Hindlimb muscle (tissue), 1 donor: ENCODE results near the gene PMS1. TPM values are rescaled to one million over a fixed set of nuclear protein-coding genes. Genes with fewer than 3 reads are reported as not detected.
"Not testable (repeated sequence)": the region's sequence is repeated elsewhere in the genome, so short reads cannot be mapped to it uniquely, and the experiment has no call there.

ENCODE experiments used
- DNase-seq: peaks from one replicate; pipeline ENCODE4 v3.0.0-alpha.2; 2013
- polyA plus RNA-seq: library from polyadenylated mRNA; unstranded; fragments of 120-200 nt; gene quantifications from one replicate; pipeline ENCODE4 v1.2.1, GENCODE V29; 2013; ENCODE audit not compliant: insufficient read length

Gene PMS1
- 24.4 TPM for polyA plus RNA-seq

DNA sequence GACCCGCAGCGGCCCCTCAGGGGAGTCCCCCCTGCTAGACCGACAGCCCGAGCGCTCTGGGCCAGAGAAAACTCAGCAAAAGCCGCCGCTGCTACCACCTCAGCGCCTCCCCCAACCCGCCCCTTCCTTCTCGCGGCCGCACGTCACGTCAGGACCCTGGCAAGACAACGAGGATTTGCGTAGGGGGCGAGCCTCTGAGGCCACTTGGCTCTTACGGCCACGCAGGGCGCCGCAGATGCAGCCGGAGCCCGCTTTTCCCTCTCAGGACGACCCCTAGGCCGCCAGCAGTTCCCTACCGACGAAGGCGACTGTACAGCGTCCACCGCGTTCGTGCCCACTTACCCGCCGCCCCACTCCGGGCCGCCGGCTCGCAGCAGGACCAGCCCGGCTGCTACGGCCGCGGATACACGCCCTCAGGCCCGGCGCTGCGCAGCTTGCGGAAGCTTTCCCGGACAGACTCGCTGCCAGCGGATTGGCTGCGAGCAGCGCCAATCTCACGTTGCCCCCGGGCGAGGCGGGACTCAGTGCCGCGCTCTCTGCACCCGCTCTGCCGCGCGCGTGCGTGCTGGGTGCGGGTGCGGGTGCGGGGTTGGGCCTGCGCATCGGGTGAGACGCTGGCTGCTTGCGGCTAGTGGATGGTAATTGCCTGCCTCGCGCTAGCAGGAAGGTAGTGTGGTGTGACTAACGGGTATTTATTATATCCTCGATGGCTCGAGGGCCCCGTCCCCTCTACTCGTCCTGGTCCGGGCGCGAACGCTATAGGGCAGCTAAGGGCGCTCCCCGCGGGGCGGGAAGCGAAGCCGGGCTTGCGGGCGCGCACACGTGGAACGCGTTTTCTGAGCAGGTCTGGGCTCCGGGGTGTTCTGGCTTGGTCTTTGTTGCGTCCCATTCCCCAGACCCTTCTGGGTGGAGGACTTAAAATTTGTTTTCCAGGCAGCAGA, at the start of gene PMS1, which contains the start of gene ORMDL1:
Gene PMS1 (plus strand): TSS at position 524 of the 941 bp plus-strand sequence. CDS start 7,360 bp downstream, outside the sequence.
Gene ORMDL1 (minus strand): TSS at position 413 of the 941 bp plus-strand sequence. CDS start 1,744 bp downstream, outside the sequence.
- DNase-seq = peak; percentile 97

DNA sequence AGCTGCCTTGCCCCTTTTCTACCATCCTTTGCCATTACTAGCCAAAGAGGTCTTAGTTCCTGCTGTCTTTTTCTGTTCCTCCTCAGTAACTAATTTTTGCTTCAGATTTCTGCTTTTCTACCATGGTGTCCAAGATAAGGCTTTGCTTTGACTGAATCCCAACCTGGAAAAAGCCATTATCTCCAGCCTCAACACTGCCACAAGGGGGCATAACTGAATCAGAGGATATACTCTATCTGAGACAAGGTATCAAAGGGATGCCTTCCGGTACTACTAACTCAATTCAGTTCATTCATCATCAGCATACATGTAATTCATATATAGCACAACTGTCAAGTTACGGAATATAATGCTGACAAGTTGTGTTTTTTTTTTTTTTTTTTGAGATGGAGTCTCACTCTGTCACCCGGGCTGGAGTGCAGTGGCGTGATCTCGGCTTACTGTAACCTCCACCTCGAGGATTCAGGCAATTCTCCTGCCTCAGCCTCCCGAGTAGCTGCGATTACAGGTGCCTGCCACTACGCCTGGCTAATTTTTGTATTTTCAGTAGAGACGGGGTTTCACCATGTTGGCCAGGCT, 33.1 kb upstream of the PMS1 start:
- DNase-seq = no peak

DNA sequence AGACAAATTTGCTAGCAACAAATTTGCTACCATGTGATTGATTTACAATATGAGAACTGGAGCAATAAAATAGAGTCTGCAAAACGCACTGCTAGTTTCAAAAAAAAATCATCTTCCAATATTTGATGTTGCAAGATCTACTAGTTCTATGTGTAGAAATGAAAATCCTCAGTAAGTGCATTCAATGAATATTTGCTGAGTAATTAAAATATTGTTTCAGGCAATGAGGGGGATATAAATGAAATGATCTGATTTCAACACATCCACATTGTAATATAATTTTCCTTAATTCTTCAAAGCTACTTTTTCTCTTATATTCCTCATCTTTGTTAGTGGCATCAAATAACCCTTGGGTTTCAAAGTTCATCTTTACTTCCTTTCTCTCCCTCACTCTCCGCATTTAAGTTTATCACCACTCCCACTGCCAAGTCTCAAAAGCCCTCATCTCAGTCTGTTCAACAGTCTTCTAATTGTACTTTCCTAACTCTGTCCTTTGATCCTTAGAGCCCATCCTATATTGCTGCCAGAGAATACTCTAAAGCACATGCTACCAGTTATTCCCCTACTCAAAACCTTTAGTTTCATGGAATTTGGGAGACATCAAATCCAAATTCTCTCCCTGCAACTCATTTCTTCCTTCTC, 27.8 kb upstream of the PMS1 start:
- no peak for DNase-seq

DNA sequence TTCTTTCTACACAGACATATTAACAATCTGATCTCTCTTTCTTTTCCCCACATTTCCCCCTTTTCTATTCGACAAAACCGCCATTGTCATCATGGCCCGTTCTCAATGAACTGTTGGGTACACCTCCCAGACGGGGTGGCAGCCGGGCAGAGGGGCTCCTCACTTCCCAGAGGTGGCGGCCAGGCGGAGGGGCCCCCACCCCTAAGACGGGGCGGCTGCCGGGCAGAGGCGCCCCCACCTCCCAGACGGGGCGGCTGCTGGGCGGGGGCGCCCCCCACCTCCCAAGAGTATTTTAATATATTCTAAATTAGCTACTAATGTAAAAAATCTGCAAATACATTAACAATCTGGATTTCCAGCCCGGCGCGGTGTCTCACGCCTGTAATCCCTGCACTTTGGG, 24.1 kb upstream of the PMS1 start:
- not testable (repeated sequence) for DNase-seq

DNA sequence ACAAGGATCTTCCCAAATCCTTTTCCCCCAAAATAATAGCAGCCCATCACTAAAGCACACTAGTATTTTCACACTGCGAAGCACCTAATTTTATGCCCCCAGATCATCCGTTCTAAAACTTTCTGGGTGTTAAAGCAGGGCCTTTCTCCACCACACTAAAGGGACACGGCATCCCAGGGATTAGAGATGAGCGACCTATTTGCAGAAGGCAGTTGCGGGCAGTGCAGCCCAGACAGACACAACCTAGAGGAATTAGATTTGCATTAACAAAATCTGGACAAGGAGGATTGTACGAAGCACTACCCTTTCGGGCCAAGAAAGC, 22.1 kb upstream of the PMS1 start:
- no peak for DNase-seq

DNA sequence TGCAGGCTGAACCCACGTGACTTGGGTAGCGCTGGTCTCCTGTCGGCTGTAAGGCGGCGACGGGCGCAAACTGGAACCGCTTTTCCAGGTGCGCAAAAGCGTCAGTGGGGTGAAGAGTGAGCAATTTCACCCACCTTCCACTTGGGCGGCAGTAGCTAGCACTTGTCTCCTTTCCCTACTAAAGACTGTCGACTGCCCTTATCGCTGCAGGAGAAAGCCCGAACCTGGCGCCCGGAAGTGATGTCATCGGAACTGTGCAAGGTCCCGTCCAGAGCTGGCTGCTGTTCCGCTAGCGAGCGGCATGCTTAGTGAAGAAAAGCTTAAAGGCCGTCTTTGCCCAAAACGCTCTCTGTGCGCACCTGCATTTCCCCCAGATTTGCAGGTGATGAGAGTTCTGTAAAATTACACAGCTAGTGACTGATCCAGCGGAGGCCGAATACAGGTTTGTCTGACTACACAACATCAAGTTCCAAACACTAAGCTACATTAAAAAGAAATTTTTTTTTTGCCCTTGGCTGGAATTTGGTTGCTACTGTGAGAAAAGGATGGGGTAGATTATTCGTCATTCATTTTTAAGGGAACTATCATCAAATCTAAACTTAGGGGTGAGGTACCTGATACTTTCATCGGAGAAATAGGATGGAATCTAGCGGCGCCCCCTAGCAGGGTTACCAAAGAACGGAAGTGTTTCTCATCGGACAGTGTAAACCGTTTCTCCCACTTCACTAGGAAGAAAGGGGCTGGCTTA, 21.5 kb upstream of the PMS1 start, which contains the start of gene OSGEPL1:
Gene OSGEPL1 (minus strand): TSS at position 242 of the 748 bp plus-strand sequence. CDS start 1,152 bp downstream, outside the sequence.
- DNase-seq = peak; percentile 93

DNA sequence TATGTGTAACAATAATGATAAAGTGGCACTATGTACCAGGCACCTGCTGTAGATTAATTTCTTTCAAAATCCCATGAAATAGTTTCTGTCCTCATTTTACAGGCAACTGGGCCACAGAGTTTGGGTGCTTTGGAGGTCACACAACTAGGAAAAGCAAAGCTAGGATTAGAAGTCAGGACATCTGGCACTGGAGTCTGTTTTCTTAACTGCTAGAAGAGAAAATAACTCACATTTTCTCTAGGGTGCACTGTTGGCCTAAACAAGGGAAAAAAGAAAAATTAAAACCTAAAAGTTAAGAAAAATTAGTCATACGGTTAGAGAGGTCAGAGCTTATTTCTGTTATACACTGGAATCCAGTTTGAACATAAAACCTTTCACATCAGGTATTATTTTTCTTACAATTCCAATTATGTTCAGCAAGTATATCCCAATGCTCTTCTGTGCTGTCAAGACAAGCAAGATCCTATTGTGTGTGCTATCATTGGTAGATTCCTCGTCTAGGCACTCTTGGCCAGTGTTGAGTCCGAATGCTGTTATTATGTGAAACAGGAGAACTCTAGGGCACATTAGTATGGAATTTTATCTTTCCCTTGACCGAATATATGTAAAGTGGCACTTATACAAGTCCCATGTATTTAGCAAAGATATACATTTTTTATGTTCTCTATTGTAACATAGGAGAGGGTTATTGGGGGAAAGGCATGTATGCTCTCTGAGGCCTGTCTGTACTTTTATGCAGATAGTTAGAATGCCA, 20.2 kb upstream of the PMS1 start:
- no peak for DNase-seq

DNA sequence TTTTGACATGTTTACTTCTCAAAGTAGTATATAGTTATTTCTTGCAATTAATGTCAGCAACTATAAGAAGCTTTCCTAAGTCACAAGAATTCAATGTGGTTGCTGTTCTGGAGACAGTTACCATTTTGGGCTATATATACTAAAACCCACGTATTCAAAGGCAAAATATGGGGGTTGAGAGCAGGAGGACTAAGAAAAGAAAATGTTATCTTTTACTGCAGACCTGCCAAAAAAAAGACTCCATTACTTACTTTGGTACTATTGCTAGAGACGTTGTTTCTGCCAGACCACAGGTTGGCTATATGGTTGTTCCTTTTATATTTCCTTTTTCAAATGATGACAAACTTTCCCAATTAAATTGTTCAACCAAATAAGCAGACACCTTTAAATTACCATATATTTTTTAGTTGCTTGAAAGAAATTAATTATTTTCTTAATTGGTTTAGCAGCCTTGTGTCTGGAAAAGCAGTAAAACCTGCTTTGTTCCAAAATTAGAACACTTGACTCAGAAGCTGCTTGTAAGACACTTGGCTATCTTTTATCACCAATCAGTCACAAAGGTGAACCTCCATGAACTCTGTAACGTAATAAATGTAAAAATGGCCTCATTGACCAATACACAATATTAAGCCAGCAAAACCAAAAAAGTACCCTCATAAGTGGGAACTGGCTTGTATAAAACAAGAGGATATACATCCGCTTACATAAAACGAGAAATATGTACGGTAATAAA, 13.5 kb upstream of the PMS1 start:
- DNase-seq = no peak

DNA sequence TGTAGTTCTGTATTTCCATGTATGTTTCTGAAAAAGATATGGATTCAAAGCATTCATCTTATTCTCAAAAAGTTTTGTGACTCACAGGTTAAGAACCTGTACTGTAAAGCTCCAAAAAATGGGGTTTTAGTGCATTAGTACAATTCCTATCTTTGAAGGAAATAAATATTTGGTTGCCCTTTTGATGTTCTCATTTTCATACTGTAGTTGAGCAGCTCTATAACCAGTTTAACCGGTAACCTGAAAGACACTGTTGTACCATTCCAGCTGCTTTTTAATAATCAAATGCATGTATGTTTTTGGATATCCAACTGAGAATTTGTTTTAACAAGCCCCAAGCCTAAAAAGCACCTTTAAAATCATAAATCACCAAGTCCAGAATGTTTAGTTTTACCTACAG, 12.0 kb upstream of the PMS1 start:
- no peak for DNase-seq

DNA sequence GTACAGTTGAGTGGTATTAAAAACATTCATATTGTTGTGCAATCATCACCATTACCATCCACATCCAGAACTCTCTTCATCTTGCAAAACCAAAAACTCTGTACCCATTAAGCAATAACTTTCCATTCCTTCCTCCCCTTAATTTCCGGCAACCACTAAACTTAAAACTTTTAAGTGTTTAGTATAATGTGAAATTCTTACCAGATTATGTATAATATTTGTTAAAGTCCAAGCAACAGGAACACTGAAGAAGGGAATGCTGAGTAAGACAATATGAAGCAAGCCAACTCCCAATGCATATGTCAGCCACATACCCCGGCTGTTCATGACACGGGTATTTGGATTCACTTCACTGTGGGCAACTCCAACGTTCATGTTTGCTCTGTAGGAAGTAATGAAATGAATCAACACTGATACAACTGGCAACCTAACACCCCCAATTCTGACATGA, 2.0 kb upstream of the PMS1 start:
- no peak for DNase-seq

DNA sequence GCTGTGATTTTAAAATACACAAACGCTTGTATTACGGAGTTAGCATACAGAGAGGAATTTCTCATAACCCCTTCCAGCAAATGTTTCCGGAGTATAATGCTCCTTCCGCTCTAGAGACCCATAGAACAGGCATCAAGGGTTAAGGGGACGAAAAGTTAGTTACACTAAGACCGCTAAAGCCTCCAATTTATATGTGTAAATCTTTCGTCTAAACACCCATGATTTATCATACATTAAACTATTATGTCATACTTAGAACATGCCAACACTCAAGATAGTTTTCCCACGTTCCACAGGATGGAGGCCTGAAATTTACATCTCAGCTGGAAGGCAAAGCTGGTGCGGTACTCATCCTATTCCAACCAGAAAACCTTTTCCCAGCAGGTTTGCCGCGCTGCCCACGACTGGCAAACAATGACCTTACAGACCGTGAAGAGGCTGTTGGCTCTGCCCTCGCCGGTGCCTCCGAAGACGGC, 761 bp upstream of the PMS1 start:
- DNase-seq = peak; percentile 48

DNA sequence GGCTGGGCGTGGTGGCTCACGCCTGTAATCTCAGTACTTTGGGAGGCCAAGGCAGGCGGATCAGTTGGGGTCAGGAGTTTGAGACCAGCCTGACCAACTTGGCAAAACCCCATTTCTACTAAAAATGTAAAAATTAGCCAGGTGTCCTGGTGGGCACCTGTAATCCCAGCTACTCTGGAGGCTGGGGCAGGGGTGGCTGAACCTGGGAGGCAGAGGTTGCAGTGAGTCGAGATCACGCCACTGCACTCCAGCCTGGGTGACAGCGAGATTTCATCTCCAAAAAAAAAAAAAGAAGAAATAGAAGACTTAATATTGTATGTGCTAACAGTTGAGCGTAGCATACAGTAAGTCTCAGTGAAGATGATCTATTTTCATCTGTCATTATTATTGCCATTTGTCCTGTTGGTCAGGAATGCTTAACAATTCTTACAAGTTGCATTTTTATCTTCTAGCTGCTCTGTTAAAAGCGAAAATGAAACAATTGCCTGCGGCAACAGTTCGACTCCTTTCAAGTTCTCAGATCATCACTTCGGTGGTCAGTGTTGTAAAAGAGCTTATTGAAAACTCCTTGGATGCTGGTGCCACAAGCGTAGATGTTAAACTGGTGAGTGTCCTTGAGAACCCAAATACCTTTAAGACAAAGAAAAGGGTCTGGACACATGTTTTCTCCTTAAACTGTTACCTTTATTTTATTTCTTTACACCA, 7.2 kb downstream of the PMS1 start:
- DNase-seq = no peak

DNA sequence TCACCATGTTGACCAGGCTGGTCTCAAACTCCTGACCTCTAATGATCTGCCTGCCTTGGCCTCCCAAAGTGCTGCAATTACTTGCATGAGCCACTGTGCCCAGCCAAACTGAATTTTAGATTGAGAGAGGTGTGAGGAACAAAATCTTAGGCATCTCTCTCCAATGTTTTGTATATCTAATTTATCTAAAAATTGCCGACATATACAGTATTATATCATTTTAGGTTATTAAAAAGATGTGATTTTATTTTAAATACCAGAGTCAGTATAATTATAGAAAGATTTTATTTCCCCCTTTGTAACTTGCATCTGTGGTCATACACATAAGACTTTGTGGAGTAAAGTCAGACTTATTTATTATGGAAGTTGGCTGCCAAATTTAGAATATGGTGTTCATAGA, 10.1 kb downstream of the PMS1 start:
- DNase-seq = no peak

DNA sequence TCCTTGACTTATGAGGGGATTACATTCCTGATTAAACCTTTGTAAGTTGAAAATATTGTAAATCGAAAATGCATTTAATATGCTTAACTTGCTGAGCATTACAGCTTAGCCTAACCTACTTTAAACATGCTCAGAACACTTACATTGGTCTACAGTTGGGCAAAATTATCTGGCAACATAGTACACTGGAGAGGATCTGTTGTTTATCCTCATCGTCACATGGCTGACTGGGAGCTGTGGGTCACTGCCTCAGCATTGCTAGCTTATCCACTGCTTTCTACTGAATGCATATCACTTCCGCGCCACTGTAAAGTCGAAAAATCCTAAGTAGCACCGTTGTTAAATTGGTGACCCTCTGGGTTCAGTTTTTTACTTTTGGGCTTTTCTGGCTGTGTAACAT, 13.7 kb downstream of the PMS1 start:
- DNase-seq = no peak

DNA sequence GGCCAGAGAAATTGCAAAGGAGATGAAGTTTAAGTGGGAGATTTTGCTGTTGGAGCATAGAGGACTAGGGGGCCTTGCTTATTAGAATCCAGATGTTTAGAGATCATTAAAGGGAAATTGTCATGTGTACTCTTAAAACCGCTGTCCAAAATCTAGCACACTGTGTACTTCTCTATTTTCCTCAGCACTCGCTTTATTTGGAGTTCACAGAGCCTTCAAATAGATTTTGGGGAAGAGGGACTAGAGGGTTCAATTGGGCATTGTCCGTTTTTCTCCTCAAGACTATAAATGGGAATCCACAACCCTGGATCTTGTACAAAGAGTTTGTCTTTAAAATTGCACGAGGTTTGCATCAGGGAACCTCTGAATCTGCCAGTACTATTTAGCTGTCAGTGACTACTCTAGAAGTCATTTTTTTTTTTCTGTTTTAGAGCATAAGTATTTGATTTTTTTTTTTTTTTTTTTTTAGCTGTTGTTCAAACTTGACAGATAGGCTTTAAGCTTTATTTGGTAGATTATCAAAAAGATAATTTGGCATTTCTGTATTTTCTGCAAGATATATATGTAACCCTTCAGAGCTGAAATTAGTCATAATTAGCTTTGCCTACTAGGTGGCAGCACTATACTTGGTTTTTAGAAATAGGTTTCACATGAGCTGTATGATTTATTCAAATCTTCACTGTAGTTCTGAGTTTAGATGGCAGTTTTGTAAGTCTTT, 14.2 kb downstream of the PMS1 start:
- DNase-seq = no peak

DNA sequence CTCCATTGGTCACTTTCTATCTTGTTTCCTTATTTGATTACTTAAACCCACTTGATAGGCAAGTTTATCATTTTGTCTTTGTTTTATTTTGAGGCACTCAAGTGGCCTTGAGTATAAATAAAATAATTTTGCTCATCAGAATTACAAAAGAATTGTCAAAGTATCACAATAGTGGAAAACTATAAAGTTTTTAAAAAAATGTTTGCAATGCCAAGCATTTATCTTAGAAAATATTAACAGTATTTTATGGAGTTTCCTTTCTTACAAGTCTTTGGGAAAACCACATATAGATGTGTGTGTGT, 14.7 kb downstream of the PMS1 start:
- DNase-seq = no peak

DNA sequence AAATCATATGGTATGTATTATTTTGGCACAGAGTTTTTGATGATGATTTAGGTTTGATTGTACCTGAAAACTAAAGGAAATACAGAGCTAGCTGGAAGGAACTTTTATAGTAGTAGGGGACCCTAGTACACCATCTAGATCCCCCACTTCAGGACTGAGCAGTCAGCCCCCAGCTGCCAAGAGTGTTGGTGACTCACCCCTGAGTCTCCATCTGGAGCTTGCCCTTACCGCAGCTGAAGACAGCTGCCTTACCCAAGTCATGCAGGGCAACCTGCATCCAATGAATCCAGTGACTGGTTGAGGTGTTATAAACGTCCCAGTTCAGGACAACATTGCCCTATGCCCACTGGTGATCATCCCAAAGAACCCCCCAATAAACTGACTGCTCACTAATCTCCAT, 15.3 kb downstream of the PMS1 start:
- no peak for DNase-seq

DNA sequence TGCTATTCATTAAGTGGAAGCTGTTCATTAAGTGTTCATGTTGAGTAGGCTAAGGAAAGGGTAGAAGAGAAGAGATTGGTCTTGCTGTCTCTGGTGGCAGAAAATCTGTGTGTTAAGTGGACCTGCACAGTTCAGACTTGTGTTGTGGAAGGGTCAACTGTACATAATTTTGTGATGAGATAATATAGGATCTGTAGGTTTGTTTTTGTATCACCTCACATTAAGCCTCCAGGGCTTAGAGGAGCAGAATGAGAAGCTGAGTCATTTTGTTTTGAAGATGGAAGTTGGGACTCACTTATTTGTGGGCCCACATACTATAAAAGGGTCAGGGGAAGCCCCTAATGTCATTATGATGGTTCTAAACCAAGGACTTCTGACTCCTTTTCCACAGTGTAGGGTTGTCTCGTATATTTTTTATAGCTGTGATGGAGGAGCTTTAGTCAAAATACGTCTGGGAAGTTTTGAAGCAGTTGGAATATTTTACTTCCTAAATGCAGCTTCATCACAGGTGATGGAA, 18.2 kb downstream of the PMS1 start:
- DNase-seq = no peak

DNA sequence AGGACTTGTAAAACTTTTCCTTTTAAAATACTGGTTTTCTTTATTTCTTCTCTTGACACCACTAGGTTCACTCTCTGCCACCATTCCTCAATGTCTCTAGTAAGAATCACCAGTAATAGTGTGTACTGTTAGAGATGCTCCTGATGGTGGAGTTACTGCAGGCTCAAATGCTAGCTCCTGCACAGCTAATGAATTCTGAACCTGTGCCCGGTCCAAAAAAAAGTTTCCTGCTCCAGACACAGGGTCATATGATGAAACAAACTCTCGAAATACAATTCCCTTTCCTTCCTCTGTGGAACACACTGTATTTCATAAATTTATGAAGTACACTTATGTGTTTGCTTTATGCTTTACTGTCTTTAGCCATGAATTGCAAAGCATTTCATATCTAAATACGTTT, 19.2 kb downstream of the PMS1 start:
- DNase-seq = no peak
